ENCODE data around the gene BSCL2. TPM values are rescaled to one million over a fixed set of nuclear protein-coding genes. Genes with fewer than 3 reads are reported as not detected.

Gene BSCL2
- total RNA-seq, 2 experiments from 2014 or later, result 29.9 to 39.4 TPM

DNA sequence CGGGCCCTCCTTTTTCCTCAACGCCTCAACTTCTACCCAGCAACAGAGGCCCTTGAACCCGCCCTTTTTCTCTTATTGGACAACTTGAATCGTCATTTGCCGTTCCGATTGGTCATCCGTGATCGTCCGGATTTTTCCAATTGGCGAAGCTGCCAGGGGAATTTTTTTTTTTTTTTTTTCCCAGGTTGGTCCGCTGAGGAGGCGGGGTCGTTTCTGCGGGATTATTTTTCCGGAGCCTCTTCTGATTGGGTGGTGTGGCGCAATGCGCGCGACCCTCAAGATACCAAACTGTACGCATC, 20.6 kb upstream of the BSCL2 start:
- ATAC-seq (ENCODE audit: low read depth), result peak; percentile 55
- peak overlapping the region; percentile 100 for H3K4me3 Mint-ChIP-seq
- peaks cover 28% of the 10 kb centered on the region for H3K36me3 Mint-ChIP-seq
- DNase-seq, result no peak
- H3K4me1 Mint-ChIP-seq, result peaks cover 34% of the 10 kb centered on the region
- POLR2A ChIA-PET, result interaction anchor here (0.6 to 8.3 kb wide), 38 partner anchors 9 to 176 kb away, joined by 3 to 107 read pairs (median 8); partner anchors contain the start of genes B3GAT3, BSCL2, C11orf98 and CSKMT
- no peaks in the 10 kb centered on the region for H3K27me3 Mint-ChIP-seq
- H3K9me3 Mint-ChIP-seq, result no peaks in the 10 kb centered on the region
- peak overlapping the region; percentile 98 for H3K27ac Mint-ChIP-seq

DNA sequence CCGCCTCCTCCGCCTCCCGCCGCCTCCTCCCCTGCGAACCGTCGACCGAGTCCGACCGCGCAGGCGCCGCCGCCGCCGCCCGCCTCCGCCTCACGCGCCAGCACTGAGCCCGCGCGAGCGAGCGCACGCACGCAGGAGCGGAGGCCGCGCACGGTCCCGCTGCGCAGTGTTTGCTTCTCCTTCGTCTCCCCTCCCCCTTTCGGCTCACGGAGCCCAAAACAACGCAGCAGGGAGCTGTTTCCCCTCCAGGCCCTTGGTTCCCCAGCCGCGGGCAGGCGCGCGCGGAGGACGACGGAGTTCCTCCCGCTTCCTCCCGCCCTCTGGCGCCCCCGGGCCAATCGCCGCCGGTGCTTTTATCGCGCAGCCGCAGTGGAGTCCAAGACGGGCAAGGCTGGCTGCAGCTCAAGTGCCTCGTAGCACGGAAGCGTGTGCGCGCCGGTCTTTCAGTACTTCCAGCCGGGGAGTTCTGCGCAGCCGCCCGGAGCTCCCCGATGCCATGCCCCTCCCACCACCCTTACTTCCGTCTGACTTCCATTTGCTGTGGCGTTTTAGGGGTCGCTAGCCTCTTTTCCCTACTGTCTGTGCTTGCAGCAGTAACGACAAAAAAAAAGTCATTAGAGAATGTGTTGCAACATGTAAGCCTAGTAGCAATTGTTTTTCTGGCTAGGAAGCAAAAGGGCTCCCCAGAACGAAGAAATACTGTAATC, 20.1 kb upstream of the BSCL2 start, which contains the start of gene HNRNPUL2:
TSS of gene HNRNPUL2 (minus strand) at position 293 of the 707 bp plus-strand sequence. CDS start 301 bp downstream, outside the sequence.
- Mint-ChIP-seq H3K27me3 (no peaks in the 10 kb centered on the region), H3K27ac (peak within 1 kb of the TSS; percentile 98), H3K36me3 (peaks cover 33% of the 10 kb centered on the region), H3K4me1 (peaks cover 39% of the 10 kb centered on the region), H3K4me3 (peak within 1 kb of the TSS; percentile 100), H3K9me3 (no peaks in the 10 kb centered on the region)
- peak; percentile 89 for ATAC-seq (ENCODE audit: low read depth)
- peak; percentile 99 for DNase-seq
- POLR2A ChIA-PET, result interaction anchor here (0.5 to 8.3 kb wide), 43 partner anchors 8 to 1646 kb away, joined by 3 to 107 read pairs (median 5); partner anchors contain the start of genes B3GAT3, BSCL2, C11orf98 and CSKMT

DNA sequence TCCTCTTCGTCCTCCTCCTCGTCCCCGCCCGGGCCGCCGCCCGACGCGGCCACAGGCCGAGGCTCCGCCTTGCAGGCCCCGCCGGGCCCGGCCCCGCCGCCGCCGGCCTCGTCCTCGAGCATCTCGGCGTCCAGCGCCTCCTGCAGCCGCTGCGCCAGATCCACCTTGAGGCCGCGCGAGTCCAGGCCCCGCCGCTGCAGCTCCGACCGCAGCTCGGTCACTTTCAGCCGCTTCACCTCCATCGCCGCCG, 19.6 kb upstream of the BSCL2 start:
- ATAC-seq (ENCODE audit: low read depth) (peak; percentile 2), DNase-seq (no peak)
- H3K4me3 Mint-ChIP-seq, result peak overlapping the region; percentile 100
- peaks cover 44% of the 10 kb centered on the region for H3K4me1 Mint-ChIP-seq
- peak overlapping the region; percentile 98 for H3K27ac Mint-ChIP-seq
- POLR2A ChIA-PET, result interaction anchor here (0.5 to 8.3 kb wide), 38 partner anchors 8 to 1646 kb away, joined by 3 to 107 read pairs (median 8); partner anchors contain the start of genes B3GAT3, BSCL2, C11orf98 and CSKMT
- H3K9me3 Mint-ChIP-seq, result no peaks in the 10 kb centered on the region
- H3K27me3 Mint-ChIP-seq, result no peaks in the 10 kb centered on the region
- peaks cover 37% of the 10 kb centered on the region for H3K36me3 Mint-ChIP-seq

DNA sequence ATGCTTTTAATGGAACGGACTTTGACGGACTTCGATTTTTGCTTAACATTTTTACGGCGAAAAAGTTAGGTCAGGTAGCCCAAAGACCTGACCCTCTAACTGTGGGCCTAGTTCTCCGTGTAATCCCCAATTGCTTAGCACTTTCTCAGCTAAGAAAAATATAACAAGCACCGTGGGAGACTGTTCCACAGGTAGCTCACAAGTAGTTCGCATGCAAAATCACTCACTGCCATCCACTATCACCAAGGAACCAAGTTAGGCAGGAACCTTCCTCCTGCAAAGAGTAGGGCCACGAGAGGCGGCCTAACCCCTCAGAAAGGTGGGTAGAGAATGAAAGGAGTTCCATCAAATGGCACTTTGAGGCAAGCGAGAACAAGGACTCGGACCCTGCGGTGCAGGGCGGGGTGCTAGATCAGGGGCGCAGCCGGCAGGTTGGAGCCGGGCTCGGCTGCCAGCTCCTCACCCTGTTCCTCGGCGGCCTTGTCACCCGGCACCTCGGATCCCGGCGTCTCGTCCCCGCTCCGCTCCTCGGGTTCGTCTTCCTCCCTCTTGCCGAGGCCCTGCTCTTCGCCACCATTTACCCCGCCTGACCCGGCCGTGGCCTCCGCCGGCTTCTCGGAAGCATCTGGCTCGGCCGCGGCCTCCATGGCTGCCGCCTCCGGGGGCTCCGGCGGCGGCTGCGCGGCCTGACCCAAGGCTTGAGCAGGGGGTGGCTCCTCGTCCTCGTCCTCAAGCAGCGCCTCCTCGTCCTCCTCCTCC, 19.1 kb upstream of the BSCL2 start:
- Mint-ChIP-seq H3K36me3 (peaks cover 43% of the 10 kb centered on the region), H3K27me3 (no peaks in the 10 kb centered on the region), H3K4me1 (peaks cover 46% of the 10 kb centered on the region), H3K27ac (peak overlapping the region; percentile 98), H3K4me3 (peak overlapping the region; percentile 100), H3K9me3 (no peaks in the 10 kb centered on the region)
- POLR2A ChIA-PET, result interaction anchor here (0.5 to 8.3 kb wide), 37 partner anchors 7 to 181 kb away, joined by 3 to 107 read pairs (median 6); partner anchors contain the start of genes B3GAT3, BSCL2, C11orf98 and CSKMT
- no peak for DNase-seq
- no peak for ATAC-seq (ENCODE audit: low read depth)

DNA sequence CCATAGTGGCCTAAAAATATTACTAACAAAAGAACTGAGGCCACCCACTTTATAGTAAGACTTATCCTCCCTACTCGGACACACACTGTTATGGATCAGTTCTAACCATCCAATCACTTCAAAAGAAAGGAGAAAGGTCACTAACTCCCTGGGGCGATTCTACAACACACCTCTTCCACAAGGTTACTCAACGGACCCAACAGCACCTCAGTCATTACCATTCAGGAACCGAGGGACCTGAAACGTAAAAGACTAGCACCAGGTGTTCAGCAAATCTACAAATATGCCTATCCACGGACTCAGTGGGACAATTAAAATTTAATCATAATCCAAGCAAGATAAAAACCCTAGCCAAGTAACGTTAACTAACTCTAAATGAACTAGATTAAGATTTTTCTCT, 18.4 kb upstream of the BSCL2 start:
- no peaks in the 10 kb centered on the region for H3K27me3 Mint-ChIP-seq
- no peak for DNase-seq
- H3K9me3 Mint-ChIP-seq, result no peaks in the 10 kb centered on the region
- H3K4me3 Mint-ChIP-seq, result peak overlapping the region; percentile 100
- H3K4me1 Mint-ChIP-seq, result peaks cover 50% of the 10 kb centered on the region
- POLR2A ChIA-PET, result interaction anchor here (0.5 to 8.3 kb wide), 16 partner anchors 10 to 159 kb away, joined by 3 to 107 read pairs (median 12); partner anchors contain the start of genes B3GAT3, BSCL2, C11orf98 and CSKMT
- H3K36me3 Mint-ChIP-seq, result peaks cover 48% of the 10 kb centered on the region
- no peak for ATAC-seq (ENCODE audit: low read depth)
- H3K27ac Mint-ChIP-seq, result peak overlapping the region; percentile 98

DNA sequence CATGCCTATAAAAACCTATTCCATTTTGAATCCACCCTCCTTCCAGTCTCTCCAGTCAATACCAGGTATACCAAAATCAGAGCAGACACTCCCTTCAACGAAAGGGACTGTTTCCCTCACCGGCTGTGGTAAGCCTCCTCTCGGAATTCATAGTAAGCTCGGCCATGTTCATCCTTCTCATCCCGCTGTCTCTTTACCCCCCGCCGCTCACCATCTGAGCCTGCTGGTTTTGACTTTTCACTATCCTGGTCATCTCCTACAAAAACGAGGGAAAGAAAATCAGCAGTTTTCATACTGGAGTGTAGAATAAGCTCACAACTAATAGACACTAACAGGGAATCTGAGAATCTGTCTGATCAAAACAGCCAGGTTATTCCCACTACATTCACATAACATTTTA, 16.9 kb upstream of the BSCL2 start:
- Mint-ChIP-seq H3K27ac (no peak overlapping the region), H3K36me3 (peaks cover 53% of the 10 kb centered on the region), H3K27me3 (no peaks in the 10 kb centered on the region), H3K4me1 (peaks cover 44% of the 10 kb centered on the region), H3K9me3 (no peaks in the 10 kb centered on the region), H3K4me3 (peak overlapping the region; percentile 100)
- POLR2A ChIA-PET, result interaction anchor here (0.5 to 8.3 kb wide), 5 partner anchors 15 to 130 kb away, joined by 3 to 107 read pairs (median 6); partner anchors contain the start of genes BSCL2, GNG3, WDR74 and ZBTB3
- no peak for ATAC-seq (ENCODE audit: low read depth)
- DNase-seq, result no peak

DNA sequence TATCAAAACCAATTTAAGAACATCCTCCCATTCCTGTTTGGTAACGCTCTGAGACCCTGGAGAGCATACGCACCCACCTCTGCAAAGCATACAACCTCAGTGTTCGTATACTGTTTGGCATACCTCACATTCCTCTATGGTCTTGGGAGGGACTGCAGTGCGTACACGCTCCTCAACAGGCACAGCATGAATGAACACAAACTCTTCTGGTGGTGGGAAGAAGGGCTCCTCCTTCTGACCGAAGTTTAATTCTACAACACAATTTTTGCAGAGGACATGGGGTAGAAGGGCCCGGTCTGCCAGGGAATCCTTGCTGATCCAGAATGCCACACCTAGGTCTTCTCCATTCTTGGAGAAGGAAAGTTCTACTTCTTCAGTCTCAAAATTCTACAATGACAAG, 14.8 kb upstream of the BSCL2 start:
- no peak for ATAC-seq (ENCODE audit: low read depth)
- Mint-ChIP-seq H3K27ac (peak overlapping the region; percentile 38), H3K9me3 (no peaks in the 10 kb centered on the region), H3K4me1 (peaks cover 55% of the 10 kb centered on the region), H3K4me3 (no peak overlapping the region), H3K27me3 (no peaks in the 10 kb centered on the region), H3K36me3 (peaks cover 54% of the 10 kb centered on the region)
- no peak for DNase-seq
- POLR2A ChIA-PET, result no interaction called here

DNA sequence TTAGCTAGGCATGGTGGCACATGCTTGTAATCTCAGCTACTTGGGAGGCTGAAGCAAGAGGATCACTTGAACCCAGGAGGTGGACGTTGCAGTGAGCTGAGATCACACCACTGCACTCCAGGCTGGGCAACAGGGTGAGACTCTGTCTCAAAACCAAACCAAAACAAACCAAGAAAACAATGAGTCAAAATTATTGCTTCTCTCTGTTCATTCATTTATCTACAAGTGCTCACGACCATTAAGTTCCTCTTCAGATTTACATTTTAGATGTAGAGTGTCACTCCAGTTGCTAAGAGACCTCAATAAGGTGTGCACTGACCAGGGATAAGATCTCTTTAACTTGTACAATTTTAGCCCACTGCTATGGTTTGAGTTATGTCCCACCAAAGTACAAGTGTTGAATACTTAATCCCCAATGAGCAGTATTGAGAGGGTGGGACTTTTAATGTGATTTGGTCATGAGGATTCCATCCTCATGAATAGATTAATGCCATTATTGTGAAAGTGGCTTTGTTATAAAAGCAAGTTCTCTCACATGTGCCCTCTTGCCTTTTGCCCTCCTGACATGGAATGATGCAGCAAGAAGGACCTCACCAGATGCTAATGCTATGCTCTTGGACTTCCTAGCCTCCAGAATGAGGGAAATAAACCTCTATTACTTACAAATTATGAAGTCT, 12.2 kb upstream of the BSCL2 start:
- no peak for DNase-seq
- Mint-ChIP-seq H3K4me3 (no peak overlapping the region), H3K27ac (no peak overlapping the region), H3K9me3 (no peaks in the 10 kb centered on the region), H3K36me3 (peaks cover 55% of the 10 kb centered on the region), H3K4me1 (peaks cover 58% of the 10 kb centered on the region), H3K27me3 (no peaks in the 10 kb centered on the region)
- POLR2A ChIA-PET, result interaction anchor here (0.7 to 1.8 kb wide), 4 partner anchors 8 to 51 kb away, joined by 3 to 6 read pairs (median 4); partner anchors contain the start of genes HNRNPUL2, TTC9C and ZBTB3
- ATAC-seq (ENCODE audit: low read depth), result no peak

DNA sequence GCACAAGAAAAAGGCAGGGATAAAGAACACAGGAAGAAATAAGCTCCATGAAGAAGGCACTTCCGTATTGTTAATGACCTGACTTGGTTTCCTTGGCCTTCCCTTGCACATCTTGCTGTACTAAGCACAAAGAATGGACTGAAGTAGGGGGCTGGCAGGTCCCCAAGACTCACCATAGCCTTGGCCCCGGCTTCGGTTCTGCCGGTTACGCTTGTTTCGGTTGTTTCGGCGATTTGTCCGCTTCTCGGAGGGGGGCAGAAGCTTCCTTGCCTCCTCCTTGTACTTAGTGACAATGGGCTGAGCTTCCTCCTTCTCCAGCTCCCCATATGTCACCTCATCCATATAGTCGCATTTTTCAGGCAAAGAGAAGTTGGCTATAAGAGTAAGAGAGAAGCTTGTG, 9.6 kb upstream of the BSCL2 start:
- POLR2A ChIA-PET, result interaction anchor here (1.2 to 2.6 kb wide), 3 partner anchors 10 to 124 kb away, joined by 3 to 14 read pairs (median 5); partner anchors contain the start of genes HNRNPUL2, TTC9C and ZBTB3
- ATAC-seq (ENCODE audit: low read depth) (no peak), DNase-seq (peak; percentile 8)
- Mint-ChIP-seq H3K27me3 (no peaks in the 10 kb centered on the region), H3K36me3 (peaks cover 51% of the 10 kb centered on the region), H3K4me3 (no peak overlapping the region), H3K27ac (peak overlapping the region; percentile 45), H3K9me3 (no peaks in the 10 kb centered on the region), H3K4me1 (peaks cover 59% of the 10 kb centered on the region)

DNA sequence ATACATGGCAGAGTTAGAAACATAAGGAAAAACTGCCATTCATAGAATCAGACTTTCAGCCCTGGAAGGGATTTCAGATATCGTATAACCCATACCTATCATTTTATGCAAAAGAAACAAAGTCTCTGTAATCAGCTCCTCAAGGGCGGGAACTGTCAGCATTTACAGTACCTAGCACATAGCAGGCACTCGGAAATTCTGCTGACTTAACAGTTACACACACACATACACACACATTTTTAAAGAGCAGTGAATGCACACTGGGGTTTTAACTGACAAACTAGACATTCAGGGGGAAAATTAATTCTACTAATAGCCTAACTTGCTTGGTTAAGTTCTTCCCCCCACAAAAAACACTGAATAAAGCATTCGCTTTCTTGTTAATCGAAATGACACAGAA, 9.0 kb upstream of the BSCL2 start:
- H3K36me3 Mint-ChIP-seq, result peaks cover 47% of the 10 kb centered on the region
- no peak overlapping the region for H3K4me3 Mint-ChIP-seq
- POLR2A ChIA-PET, result interaction anchor here (0.5 to 2.6 kb wide), 5 partner anchors 11 to 124 kb away, joined by 3 to 14 read pairs (median 3); partner anchors contain the start of genes EML3, HNRNPUL2, ROM1 and TTC9C
- H3K4me1 Mint-ChIP-seq, result peaks cover 57% of the 10 kb centered on the region
- ATAC-seq (ENCODE audit: low read depth) (no peak), DNase-seq (no peak)
- H3K27ac Mint-ChIP-seq, result no peak overlapping the region
- H3K9me3 Mint-ChIP-seq, result no peaks in the 10 kb centered on the region
- no peaks in the 10 kb centered on the region for H3K27me3 Mint-ChIP-seq

DNA sequence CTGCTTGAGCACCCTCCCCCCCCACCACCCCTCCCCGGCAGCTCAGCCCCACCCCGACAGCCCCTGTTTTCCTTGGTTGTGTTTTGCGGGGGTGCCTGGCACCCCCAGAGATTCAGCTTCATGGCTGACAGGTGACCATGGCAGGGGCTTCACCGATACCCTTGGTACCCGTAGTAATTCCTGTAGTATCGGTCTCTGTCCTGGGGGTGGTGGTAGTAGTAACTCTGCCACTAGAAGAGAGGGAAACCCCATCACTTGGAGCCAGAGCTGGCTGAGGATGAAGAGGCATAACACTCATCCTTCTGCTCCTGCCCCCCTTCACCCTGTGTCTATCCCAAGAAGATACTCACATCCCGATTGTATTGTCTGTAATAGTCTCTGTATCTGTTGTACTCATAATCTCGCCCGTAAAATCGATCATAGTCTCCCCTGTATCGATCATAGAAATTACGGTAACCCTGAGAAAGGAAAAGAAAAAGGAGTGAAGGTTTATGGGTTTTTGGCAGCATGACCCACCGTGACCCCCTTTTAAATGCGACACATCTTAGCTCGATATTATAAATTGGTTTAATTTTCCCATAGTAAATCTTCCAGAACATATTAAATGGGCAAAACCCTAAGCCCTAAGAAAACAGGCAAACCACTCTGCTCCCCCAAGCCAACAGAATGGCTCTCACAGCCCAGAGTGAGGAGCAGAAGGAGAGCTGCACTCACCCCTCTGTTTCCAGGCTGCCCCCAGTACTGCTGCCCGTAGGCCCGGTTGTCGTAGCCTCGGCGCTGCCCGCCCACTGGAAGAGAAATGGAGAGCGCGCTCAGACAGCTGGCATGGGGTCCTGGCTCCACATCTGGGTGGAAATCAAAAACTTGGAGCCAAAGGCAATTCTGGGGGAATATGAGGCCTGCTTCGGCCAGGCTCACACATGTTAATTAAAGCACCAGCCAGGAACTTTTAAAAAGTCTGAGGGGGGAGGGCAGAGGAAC, 8.2 kb upstream of the BSCL2 start:
- POLR2A ChIA-PET, result interaction anchor here (0.5 to 2.6 kb wide), 4 partner anchors 12 to 102 kb away, joined by 3 to 14 read pairs (median 4); partner anchors contain the start of genes EML3, HNRNPUL2, ROM1 and TTC9C
- Mint-ChIP-seq H3K27me3 (no peaks in the 10 kb centered on the region), H3K27ac (no peak overlapping the region), H3K9me3 (no peaks in the 10 kb centered on the region), H3K4me1 (peaks cover 56% of the 10 kb centered on the region), H3K4me3 (no peak overlapping the region), H3K36me3 (peaks cover 48% of the 10 kb centered on the region)
- ATAC-seq (ENCODE audit: low read depth), result no peak
- DNase-seq, result peak; percentile 9

DNA sequence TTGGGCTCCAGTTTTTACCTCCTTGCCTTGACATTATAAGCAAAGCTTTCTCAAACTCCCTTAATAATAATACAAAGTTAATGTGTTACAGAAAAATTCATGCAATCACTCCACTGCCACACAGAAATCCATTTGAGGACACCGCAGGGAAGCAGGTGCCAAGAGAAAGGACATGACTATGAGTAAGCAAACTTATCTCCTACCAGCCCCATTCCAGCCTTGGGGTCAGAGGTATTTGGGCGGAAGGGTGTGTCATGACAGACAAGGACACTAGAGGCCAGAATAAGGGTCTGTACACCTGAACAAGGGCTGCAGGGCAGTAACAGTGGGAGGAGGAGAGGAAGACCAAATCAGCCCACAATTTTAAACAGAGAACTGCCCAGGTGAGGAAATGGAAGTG, 6.1 kb upstream of the BSCL2 start:
- peaks cover 43% of the 10 kb centered on the region for H3K36me3 Mint-ChIP-seq
- no peaks in the 10 kb centered on the region for H3K9me3 Mint-ChIP-seq
- H3K27ac Mint-ChIP-seq, result peak overlapping the region; percentile 84
- H3K27me3 Mint-ChIP-seq, result no peaks in the 10 kb centered on the region
- ATAC-seq (ENCODE audit: low read depth) (no peak), DNase-seq (peak; percentile 10)
- peak overlapping the region; percentile 28 for H3K4me3 Mint-ChIP-seq
- peaks cover 66% of the 10 kb centered on the region for H3K4me1 Mint-ChIP-seq
- POLR2A ChIA-PET, result interaction anchor here (0.6 to 1.3 kb wide), 5 partner anchors 13 to 128 kb away, joined by 3 to 6 read pairs (median 5); partner anchors contain the start of genes HNRNPUL2 and ZBTB3

Data from activated naive CD8-positive, alpha-beta T cell treated with anti-CD3 and anti-CD28 coated beads, Interleukin-2, amount 10 ng/mL, durations not matched to agents 7 days and 5 days (primary cell).